Fibroblast of villous mesenchyme (primary cell): ENCODE measurements around the gene ZNF783. TPM values are rescaled to one million over a fixed set of nuclear protein-coding genes. Genes with fewer than 3 reads are reported as not detected.

ENCODE experiments used
- DNase-seq: peaks from one replicate; pipeline ENCODE4 v3.0.0-alpha.2; 2010; ENCODE audit warnings: low read depth
- H3K4me3 ChIP-seq: 2 replicates; pipeline ENCODE4 v1.5.1; 2011; ENCODE audit warnings: low read depth, mild to moderate bottlenecking, low read length
- total RNA-seq: library from RNA; depleted of rRNA; stranded (reverse); fragments of >200 nt; gene quantifications from 2 replicates; pipeline ENCODE4 v1.2.3, GENCODE V29; 2012
- TF ChIP-seq, protein P1 (sequence below): IDR thresholded peaks from 2 replicates; pipeline ENCODE4 v1.5.1; 2012; ENCODE audit warnings: low read depth, mild to moderate bottlenecking, low read length; ENCODE audit not compliant: insufficient read depth

The ZNF783 gene
- total RNA-seq, 1 donor: 8.6 TPM

DNA sequence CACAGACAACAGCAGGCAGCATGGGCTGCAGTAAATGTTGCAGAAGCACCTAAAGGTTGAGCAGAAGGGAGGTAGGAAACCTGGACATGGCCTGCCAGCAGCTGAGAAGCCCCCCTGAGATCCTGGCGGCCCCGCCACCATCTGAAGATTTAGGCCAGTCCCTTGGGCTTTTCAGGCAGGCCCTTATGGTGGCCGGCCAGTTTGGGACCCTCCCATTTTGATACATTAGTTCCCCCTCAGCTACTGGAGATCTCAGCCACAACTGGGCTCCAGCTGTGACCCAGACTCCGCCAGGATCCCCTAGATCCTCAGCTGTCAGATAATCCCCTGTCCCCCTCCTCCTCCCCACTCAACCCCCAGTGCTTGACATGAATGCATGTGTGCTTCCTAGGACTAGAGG lies 34.4 kb downstream of the ZNF783 start:
- DNase-seq: no peak
- TF ChIP-seq, protein P1, sequence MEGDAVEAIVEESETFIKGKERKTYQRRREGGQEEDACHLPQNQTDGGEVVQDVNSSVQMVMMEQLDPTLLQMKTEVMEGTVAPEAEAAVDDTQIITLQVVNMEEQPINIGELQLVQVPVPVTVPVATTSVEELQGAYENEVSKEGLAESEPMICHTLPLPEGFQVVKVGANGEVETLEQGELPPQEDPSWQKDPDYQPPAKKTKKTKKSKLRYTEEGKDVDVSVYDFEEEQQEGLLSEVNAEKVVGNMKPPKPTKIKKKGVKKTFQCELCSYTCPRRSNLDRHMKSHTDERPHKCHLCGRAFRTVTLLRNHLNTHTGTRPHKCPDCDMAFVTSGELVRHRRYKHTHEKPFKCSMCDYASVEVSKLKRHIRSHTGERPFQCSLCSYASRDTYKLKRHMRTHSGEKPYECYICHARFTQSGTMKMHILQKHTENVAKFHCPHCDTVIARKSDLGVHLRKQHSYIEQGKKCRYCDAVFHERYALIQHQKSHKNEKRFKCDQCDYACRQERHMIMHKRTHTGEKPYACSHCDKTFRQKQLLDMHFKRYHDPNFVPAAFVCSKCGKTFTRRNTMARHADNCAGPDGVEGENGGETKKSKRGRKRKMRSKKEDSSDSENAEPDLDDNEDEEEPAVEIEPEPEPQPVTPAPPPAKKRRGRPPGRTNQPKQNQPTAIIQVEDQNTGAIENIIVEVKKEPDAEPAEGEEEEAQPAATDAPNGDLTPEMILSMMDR: no peak
- no peak overlapping the region for H3K4me3 ChIP-seq

DNA sequence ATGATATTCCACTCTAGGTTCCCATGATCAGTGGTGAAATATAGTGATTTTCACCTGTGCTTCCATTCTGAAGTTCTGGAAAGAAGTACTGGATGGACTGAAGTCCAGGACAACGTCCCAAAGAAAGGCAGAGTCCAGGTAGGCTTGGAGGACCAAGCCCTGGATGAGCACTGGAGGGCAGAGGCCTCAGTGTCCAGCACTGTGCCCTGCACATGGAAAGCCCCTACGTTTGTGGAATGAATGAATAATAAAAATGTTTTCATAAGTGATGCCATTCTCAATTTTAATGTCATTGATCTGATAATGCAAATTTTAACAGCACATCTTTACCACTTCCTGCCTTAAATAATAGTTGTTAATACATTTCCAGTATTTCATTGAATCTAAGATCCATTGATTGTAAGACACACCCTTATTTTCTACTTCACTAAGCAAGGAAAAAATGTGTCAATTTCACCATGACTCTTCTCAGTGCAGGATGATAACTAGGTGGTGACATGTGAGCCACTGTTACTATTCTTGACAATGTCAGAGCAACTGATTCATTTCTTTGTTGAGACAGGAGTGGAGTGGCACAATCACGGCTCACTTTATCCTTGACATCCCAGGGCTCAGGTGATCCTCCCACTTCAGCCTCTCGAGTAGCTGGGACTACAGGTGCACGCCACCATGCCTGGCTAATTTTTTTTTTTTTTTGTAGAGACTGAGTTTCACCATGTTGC lies 35.2 kb downstream of the ZNF783 start:
- TF ChIP-seq, protein P1: no peak
- no peak overlapping the region for H3K4me3 ChIP-seq
- no peak for DNase-seq

DNA sequence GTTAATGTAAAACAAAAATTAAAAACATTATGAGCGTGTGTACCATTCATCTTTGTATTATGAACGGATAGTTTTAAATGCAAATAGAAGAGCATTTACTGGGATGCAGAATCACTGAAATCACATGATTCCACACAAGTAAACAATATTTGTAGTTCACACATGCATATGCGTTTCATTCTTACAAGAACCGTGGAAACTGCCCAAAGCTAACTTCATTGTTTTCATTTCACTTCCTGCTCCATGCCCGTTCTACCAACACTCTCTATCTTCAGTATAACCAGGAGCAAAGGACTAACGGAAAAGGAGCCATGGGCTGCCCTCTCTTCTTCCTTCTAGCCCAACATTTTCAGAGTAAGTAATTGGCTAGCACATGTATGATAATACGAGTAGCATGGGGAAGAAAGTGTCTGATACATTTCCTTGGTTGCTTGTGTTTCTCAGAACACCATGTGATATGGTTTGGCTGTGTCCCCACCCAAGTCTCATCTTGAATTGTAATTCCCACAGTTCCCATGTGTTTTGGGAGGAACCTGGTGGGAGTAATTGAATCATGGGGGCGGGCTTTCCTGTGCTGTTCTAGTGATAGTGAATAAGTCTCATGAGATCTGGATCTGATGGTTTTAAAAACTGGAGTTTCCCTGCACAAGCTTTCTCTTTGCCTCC lies 38.8 kb downstream of the ZNF783 start:
- no peak for DNase-seq
- H3K4me3 ChIP-seq: no peak overlapping the region
- TF ChIP-seq, protein P1: no peak

DNA sequence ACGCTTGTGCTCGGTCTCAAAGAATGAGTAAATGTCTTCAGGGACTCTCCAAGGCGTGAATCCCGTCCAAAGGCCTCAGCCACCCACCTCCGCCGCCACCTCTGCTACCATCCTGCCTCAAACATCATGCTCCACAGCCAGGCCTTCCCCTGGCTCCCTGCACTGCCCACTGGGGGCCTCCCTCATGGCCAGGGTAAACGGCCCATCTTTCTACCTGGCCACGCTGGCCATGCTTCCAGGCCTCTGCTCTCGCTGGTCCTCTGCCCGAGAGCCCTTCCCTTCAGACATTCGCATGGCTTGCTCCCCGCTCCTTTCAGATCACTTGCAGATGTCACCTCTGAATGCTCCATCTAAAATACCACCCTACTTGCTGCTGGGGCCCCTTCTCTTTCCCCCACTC lies 40.2 kb downstream of the ZNF783 start:
- DNase-seq: no peak
- no peak overlapping the region for H3K4me3 ChIP-seq
- TF ChIP-seq, protein P1: no peak

DNA sequence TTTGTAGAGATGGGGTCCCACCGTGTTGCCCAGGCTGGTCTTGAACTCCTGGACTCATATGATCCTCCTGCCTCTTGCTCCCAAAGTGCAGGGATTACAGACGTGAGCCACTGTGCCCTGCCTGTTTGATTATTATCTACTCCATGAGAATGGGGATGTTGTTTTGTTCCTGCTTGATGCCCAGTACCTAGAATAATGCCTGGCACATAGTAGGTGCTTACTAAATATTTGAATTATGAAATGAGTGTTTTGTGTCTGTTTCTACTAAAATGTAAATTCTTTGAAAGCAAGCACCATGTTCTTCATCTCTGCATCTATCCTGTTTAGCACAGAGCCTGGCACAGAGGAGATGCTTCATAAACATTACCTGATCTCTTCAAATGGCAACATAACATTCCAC lies 40.9 kb downstream of the ZNF783 start:
- H3K4me3 ChIP-seq: no peak overlapping the region
- no peak for DNase-seq
- TF ChIP-seq, protein P1: no peak

DNA sequence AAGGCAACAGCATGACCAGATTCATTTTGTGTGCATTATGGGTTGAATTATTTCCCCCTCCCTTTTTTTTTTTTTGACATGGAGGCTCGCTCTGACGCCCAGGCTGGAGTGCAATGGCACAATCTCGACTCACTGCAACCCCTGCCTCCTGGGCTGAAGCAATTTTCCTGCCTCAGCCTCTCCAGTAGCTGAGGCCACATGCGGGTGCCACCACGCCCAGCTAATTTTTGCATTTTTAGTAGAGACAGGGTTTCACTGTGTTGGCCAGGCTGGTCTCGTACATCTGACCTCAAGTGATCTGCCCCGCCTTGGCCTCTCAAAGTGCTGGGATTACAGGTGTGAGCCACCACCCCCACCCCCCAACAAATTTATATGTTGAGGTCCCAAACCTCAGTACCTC lies 42.0 kb downstream of the ZNF783 start:
- no peak overlapping the region for H3K4me3 ChIP-seq
- no peak for DNase-seq
- TF ChIP-seq, protein P1: no peak
